ENCODE data around the gene ARHGAP18.

The ARHGAP18 gene

DNA sequence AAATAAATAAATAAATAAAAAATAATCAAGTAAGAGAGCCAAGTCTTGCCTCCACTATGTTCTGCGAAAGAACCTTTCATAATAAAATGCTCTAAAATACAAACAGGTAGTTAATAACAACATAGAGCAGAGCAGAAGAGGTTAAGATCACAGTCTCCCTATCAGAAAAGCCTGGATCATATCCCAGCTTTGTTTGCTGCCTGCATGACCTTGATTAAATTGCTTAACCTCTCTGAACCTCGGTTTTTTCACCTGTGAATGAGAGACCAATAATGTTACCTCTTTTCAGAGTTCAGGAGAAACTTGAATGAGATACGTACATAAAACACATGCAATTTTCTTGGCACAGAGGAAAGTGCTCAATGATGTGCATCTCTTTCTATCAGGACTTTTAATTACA, 44.4 kb downstream of the ARHGAP18 start:
- no peak for DNase-seq

DNA sequence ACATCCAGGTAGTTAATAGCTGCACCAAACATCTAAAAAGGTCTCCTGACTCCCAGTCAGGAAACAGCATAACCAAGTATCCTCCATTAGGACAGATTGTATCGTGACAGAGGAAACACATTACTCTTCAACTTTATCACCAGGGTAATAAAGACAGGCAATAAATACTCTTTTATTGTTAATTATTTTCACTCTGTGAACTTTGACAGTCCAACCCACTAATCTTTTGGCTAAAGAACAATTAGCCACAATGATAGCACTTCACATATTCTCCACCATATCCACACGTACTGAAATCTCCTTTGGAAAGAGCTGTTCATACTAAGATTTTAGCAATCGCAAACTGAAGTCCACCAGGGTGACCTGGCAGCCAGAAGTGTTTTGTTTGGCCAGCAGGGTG, 46.4 kb downstream of the ARHGAP18 start:
- DNase-seq: no peak

DNA sequence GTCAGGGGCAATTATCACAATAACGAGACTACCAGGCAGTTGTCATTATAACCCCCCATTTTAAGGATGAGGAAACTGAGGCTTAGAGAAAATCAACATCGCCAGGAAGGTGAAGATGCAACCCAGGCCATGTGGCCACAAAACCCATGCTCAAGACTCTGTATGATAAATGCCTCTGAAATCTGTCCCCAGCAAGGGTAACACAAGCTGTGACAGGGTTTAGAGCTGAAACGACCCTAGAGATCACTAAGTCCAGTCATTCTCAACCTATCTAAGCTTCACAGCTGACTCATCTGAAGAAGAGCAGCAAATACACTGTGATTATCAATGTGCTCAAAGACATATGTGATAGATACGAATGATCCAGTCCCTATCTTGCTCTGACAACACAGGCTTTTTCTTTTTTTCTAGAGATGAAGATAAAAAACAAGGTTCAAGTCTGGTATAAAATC, 47.0 kb downstream of the ARHGAP18 start:
- no peak for DNase-seq

DNA sequence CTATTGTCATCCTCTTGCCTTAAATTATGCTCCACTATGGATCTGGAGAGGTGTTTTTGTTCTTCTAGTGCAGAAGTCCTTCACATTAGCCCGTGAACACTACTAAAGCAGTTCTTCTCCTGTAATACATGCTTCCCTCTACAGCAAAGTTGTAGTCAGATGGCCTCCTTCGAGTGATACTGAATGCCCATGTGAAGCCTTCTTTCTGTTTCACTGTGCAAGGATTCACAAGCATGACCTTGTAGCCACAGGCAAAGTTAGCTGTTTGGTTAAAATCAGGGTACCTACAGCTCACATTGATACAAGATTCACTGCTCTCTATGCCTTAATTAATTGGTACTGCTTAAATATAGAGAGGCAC, 47.6 kb downstream of the ARHGAP18 start:
- DNase-seq: no peak

DNA sequence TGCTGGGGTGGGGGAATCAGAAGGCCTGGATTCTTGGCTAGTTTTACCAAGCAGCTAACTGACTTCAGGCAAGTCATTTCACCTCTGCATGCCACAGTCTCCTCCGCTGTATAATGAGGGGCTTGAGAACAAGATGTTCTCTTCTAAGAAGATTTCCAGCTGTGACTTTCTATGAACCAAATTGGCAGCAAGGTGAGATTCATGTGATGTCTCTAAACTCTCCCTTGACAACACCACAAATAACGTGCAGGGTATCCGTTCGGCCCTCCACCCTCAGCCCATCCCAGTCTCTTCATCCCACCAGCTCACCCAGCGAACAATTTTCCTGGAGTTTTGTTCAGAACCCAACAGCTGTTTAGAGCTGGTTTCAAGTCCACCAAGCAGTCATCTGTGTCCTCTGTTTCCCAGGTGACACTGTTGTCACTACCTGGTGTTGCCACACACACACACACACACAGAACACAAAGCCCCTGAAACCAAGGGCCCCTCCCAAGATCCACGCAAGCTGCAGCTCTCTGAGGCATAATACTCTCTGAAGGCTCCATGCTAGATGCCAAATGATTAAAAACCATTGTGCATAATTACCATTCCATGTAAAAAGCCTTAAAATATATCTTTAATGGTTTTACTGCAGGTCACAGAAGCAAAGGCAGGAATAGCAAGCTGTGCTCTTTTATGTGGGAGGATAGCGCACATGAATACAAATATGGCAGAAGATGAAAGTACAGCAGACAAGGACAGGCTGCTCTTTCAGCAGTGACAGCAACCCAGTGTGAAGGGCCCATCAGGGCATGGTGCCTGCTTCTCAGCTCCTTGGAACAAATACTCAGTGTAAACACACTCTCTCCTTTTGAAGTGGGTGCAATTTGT, 48.2 kb downstream of the ARHGAP18 start:
- DNase-seq: no peak

DNA sequence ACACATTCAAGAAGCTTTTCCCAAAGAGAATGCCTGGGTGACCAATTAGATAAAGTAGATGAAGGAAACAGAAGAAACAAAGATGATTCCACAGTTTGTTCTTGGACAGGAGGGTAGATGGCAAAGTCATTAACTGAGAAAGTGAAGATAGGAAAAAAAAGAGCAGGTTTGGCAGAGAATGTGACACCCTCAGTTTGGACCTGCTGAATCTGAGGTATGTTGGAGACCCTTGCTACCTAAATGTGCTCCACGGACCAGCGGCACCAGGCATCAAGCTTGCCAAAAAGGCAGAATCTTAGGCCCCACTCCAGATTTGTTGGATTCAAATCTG, 49.7 kb downstream of the ARHGAP18 start:
- DNase-seq: no peak

GRCh38 chr6:129659590-129660345, 50.2 kb downstream of the ARHGAP18 start:
- DNase-seq: no peak

DNA sequence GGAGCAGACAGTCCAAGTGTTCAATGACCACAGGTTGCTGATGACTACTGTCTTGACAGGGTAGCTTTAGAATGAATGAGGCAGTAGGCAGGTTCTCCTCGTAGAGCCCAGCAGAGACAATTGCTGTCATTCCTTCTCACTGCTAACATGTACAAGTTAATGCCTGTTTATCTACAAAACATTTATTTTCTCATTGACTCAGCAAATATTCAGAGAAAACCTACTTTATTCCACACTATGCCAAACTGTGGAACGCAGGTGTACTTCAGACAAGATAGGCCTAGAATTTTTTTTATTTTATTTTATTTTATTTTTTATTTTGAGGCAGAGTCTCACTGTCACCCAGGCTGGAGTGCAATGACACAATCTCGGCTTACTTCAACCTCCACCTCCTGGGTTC, 50.8 kb downstream of the ARHGAP18 start:
- DNase-seq: no peak

DNA sequence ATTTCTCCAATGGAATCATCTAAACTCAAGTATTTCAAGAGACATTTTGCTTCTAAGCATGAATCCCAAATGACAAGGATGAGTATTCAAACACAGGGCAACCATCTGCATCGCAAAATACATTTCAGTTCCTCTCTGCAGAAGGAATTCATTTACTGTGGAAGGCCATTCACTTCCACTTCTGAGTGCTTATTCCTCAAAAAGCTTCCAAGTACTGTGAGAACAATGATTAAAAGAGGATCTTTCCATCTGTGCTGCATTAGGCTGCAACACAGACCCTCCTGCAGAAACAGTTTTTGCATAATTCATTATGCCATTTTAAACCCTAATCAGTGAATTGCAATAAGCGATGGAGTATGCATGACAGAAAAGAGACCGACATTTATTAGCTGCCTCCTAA, 52.5 kb downstream of the ARHGAP18 start:
- no peak for DNase-seq

DNA sequence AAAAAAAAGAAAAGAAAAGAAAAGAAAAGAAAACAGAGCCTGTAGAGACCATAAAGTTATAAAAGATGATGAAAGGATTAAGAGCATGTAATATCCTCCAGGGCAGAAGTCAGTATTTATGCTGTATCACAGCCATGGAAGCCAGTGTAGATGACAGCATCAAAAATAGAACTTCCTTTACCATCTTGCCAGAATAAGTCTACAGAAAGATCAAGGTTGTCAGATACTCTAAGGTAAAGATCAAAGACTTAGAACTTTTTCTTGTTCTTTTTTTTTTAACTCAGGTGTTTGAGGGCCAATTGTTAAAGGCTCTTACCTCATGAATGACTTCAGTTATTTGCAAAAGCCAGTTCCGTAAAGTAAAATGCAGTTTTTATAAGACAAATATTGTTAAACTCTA, 54.6 kb downstream of the ARHGAP18 start:
- DNase-seq: no peak

- no peak for DNase-seq
Observed at GRCh38 chr6:129653746-129654145, 56.2 kb downstream of the ARHGAP18 start.

GRCh38 chr6:129653229-129653628, 56.7 kb downstream of the ARHGAP18 start:
- DNase-seq: no peak

DNA sequence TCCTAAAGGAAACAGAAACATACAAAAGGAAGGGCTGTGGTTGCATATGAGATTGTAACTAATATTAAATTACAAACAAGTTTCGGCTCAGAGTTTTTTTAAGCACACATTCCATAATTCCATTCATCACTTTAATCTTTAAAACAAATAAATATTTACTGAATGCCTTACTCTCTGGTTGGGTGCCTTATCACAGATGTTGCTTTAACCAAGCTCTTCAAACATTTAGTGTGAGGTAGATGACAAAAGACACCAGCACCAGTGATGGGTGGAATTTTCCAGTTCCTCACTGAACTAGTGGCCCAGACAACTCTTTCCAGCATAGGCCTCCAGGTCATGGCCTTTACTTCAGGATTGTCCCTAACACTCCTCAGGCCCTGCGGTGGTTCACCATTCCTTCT, 58.7 kb downstream of the ARHGAP18 start:
- no peak for DNase-seq

DNA sequence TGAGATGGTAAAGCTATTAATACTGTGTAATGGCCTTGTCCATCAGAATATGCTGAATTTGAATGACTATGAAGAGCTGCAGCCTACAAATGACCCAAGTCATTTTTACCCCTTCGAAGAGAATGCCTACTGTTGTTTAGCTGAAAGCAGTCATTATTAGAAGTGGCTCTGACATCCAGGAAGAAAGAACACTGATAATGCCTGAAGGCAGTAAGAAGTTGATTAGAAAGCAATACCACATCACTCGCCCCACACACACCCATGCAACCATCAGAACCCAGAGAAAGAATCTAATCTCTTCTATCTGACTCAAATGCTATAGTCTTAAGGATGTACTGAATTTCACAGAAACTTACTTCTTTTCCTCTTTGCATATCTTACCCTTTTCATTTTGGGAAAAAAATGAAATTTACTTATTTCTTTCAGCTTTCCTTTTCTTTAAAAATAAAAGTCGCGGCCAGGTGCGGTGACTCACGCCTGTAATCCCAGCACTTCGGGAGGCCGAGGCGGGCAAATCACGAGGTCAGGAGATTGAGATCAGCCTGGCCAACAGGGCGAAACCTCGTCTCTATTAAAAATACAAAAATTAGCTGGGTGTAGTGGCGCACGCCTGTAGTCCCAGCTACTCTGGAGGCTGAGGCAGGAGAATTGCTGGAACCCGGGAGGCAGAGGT, 61.0 kb downstream of the ARHGAP18 start:
- DNase-seq: no peak

DNA sequence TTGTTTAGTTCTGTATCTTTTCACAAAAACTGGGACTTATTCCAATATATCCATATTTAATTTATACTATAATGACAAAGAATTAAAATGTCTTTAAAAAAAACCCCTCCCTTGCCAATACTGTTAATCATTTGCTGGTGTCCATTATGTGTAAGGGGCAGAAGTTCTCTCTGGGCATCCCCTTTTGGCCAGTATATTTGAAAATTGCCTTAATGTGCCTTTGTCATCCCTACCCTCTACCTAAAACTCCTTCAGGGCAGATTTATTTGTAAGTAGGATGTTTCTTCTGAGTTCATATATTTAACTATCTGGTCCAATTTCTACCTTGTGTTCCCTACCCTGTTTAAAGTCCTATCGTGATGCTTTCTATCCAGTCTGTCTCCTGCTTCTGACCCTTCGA, 62.9 kb downstream of the ARHGAP18 start:
- no peak for DNase-seq

GRCh38 chr6:129646642-129647041, 63.3 kb downstream of the ARHGAP18 start:
- DNase-seq: no peak

GRCh38 chr6:129645830-129646579, 64.0 kb downstream of the ARHGAP18 start:
- DNase-seq: no peak

- no peak for DNase-seq
Observed at GRCh38 chr6:129645106-129645829, 64.7 kb downstream of the ARHGAP18 start.

DNA sequence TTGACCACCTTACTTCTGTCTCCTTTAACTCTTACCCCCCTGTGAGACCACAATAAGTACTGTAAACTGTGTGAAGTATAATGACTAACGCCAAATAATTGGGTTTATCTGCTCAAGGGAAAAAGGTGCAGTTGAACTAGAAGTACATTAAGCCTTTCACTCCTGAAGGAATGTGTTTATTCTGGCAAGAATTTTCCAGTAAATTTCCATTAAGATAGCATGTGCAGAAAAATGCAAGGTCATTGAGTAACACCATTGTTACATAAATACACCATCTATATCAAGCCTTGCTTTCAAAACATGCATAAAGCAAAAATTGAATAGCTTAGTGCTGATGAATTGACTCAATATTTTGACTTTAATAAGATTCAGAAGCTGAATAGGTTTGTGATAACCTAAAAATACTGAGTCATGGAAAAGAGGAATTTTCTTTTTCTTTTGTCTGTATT, 65.4 kb downstream of the ARHGAP18 start:
- no peak for DNase-seq

- DNase-seq: no peak
Observed at GRCh38 chr6:129643968-129644367, 66.0 kb downstream of the ARHGAP18 start.

- no peak for DNase-seq
Observed at GRCh38 chr6:129643176-129643575, 66.8 kb downstream of the ARHGAP18 start.

DNA sequence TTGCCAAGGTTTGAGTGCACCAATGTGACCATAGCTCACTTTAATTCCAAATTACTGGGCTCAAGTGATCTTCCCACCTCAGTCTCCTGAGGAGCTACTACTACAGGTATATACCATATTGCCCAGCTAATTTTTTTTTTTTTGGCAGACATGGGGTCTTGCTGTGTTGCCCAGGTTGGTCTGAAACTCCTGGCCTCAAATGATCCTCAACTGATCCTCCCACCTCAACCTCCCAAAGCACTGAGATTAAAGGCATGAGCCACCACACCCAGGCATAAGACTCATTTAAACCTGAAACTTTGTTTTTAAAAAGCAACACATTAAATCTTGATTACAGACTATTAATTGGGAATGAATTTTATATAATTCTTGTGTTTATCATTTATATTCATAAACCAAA, 67.7 kb downstream of the ARHGAP18 start:
- no peak for DNase-seq

All from activated CD4-positive, CD25-positive, alpha-beta regulatory T cell treated with anti-CD3 and anti-CD28 coated beads, Interleukin-2, amount 50 U/mL, for 72 hours (primary cell).